Measurements from ENCODE around the gene MTOR.

- TF ChIP-seq CTCF (IDR thresholded peaks at IDR 0.05) (no peak), POLR2A (IDR thresholded peaks at IDR 0.05) (no peak)
Measured at GRCh38 chr1:11147197-11147770, 115.1 kb downstream of the MTOR start.

Measured in right lobe of liver (tissue), 4 donors.